Tibial nerve (tissue), 4 donors: ENCODE results near the gene PACSIN2. TPM values are rescaled to one million over a fixed set of nuclear protein-coding genes. Genes with fewer than 3 reads are reported as not detected.

Experiments used
- DNase-seq, 2 donors: peaks; one replicate each; pipeline ENCODE4 v3.0.0-alpha.2; 2019; ENCODE audit warnings: low spot score in 2 of 2
- H3K27ac ChIP-seq, 4 donors: fragments of 200-600 bp; sonication (generic) in 3 of 4; one replicate each; pipeline ENCODE4 v1.5.1; 2017 to 2019; ENCODE audit warnings: mild to moderate bottlenecking in 1 of 4
- H3K27me3 ChIP-seq, 2 donors: fragments of 200-600 bp; sonication (generic) in 1 of 2; one replicate each; pipeline versions ENCODE4 v1.5.1 to v1.6.0; 2017 to 2019
- H3K36me3 ChIP-seq, 3 donors: fragments of 200-600 bp; sonication (generic); one replicate each; pipeline ENCODE4 v1.5.1; 2018 to 2019
- H3K4me1 ChIP-seq, 4 donors: fragments of 200-600 bp; sonication (generic) in 3 of 4; one replicate each; pipeline ENCODE4 v1.5.1; 2017 to 2019
- H3K4me3 ChIP-seq, 4 donors: fragments of 200-600 bp; sonication (generic) in 3 of 4; one replicate each; pipeline ENCODE4 v1.5.1; 2017 to 2019; ENCODE audit warnings: mild to moderate bottlenecking in 1 of 4, moderate library complexity in 1 of 4
- H3K9me3 ChIP-seq, 4 donors: fragments of 200-600 bp; sonication (generic) in 3 of 4; one replicate each; pipeline ENCODE4 v1.5.1; 2017 to 2019
- CTCF ChIP-seq, 5 experiments: fragments of 200-600 bp in 3 of 5; fragments of 450-650 bp in 2 of 5; sonication (generic) in 3 of 5; IDR thresholded peaks; one replicate each; pipeline ENCODE4 v1.5.1; 2016 to 2019; ENCODE audit warnings: antibody characterized with exemption in 5 of 5, mild to moderate bottlenecking in 3 of 5, moderate library complexity in 2 of 5
- EP300 ChIP-seq, 2 donors: sonication (generic); formaldehyde crosslinking; IDR thresholded peaks; one replicate each; pipeline ENCODE4 v1.6.1; 2017; ENCODE audit warnings: antibody characterized with exemption in 2 of 2, mild to moderate bottlenecking in 1 of 2
- POLR2A ChIP-seq, 2 donors: fragments of 450-650 bp; IDR thresholded peaks; one replicate each; pipeline ENCODE4 v1.6.1; 2017; ENCODE audit warnings: antibody characterized with exemption in 2 of 2, mild to moderate bottlenecking in 2 of 2, moderate library complexity in 2 of 2
- WGBS, 2 donors: methylation state at CpG; one replicate each; pipeline ENCODE4 v1.1.5; 2018; 5-methylcytosine and 5-hydroxymethylcytosine counted together
- total RNA-seq, 4 donors: library from RNA; depleted of rRNA; stranded (reverse); fragments of >200 nt; gene quantifications; one replicate each; pipeline ENCODE4 v1.1.0, GENCODE V29; 2016

PACSIN2 gene
- total RNA-seq, 4 donors from 2014 or later = 45.9 to 78.2 (median 59.0) TPM

GRCh38 chr22:42857845-42858481, 157.0 kb downstream of the PACSIN2 start:
- TF ChIP-seq POLR2A (IDR thresholded peaks at IDR 0.05) = no peak
- no peak for TF ChIP-seq EP300 (IDR thresholded peaks at IDR 0.05)
- no peak for TF ChIP-seq CTCF (IDR thresholded peaks at IDR 0.05)
- H3K27ac ChIP-seq = peak overlapping the region in 3 of 4 donors; percentile 92 to 98 (median 97)
- H3K4me3 ChIP-seq = peak overlapping the region in 2 of 4 donors; percentile 39 to 94
- H3K9me3 ChIP-seq = no peaks in the 10 kb centered on the region
- no peaks in the 10 kb centered on the region for H3K27me3 ChIP-seq
- WGBS, 2 donors = 94 to 96% methylated on average over 14 of the region's 14 CpGs
- peaks cover 0 to 7% (median 0%) of the 10 kb centered on the region in 3 donors for H3K36me3 ChIP-seq
- H3K4me1 ChIP-seq = peaks cover 0 to 44% (median 16%) of the 10 kb centered on the region in 4 donors
- no peak for DNase-seq

- Histone ChIP-seq H3K27me3 (no peaks in the 10 kb centered on the region), H3K9me3 (no peaks in the 10 kb centered on the region), H3K4me1 (peaks cover 0 to 46% (median 16%) of the 10 kb centered on the region in 4 donors), H3K36me3 (peaks cover 0 to 7% (median 0%) of the 10 kb centered on the region in 3 donors), H3K4me3 (peak within 1 kb of the TSS; percentile 56 to 94 (median 83)), H3K27ac (peak within 1 kb of the TSS; percentile 81 to 98 (median 94))
- TF ChIP-seq POLR2A (IDR thresholded peaks at IDR 0.05) (peak; percentile 83 to 96), CTCF (IDR thresholded peaks at IDR 0.05) (peak in 1 of 5 experiments; percentile 54), EP300 (IDR thresholded peaks at IDR 0.05) (peak in 1 of 2 donors; percentile 95)
- peak; percentile 79 to 83 for DNase-seq
- WGBS, 2 donors = 22 to 29% methylated on average over 22 to 27 of the region's 111 CpGs
Observed at GRCh38 chr22:42856865-42857704, 157.9 kb downstream of the PACSIN2 start, which contains the start of gene ARFGAP3. ARFGAP3 (minus strand) TSS chr22:42857273; CDS start chr22:42857182, 91 bp downstream.

DNA sequence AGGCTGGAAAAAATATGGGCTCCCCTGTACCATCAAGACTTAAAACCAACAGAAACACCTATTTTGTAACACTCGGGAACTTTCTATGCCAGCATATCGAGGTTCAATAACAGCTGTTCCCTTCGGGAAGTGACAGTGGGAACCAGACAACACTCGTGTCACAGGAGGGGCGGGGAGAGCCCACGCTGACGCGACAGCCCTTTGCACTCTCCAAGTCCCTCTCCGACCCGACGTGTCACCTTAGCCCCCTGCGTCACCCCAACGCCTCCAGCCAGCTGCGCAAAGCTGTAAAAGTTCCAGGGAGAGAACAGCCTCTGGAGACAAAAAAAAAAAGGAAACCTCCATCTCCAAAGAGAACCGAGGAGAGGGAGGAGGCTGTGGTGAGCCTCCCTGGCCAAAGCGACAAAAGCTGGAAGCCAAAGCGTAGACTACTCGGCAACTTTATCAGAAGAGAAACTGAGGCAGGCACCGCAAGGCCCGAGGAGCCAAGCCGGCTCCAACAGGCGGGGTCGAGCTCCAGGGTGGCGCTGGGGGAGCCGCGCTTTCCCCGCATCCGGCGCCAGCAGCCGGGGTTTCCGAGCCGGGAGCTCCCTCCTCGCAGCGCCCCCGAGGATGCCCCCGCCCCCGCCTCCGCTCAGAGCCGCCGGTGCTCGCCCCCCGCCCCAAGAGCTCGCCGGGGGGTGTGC, 158.6 kb downstream of the PACSIN2 start:
- Histone ChIP-seq H3K9me3 (no peaks in the 10 kb centered on the region), H3K4me1 (peaks cover 0 to 46% (median 16%) of the 10 kb centered on the region in 4 donors), H3K27ac (peak overlapping the region; percentile 81 to 98 (median 94)), H3K4me3 (peak overlapping the region; percentile 56 to 94 (median 83)), H3K36me3 (no peaks in the 10 kb centered on the region), H3K27me3 (no peaks in the 10 kb centered on the region)
- DNase-seq = peak in 1 of 2 donors; percentile 33
- TF ChIP-seq POLR2A (IDR thresholded peaks at IDR 0.05) (peak in 1 of 2 donors; percentile 16), CTCF (IDR thresholded peaks at IDR 0.05) (no peak), EP300 (IDR thresholded peaks at IDR 0.05) (peak in 1 of 2 donors; percentile 56)
- WGBS, 2 donors = 0% methylated on average over 23 to 29 of the region's 44 CpGs

- H3K4me3 ChIP-seq = peak overlapping the region; percentile 56 to 94 (median 83)
- DNase-seq = no peak
- no peak for TF ChIP-seq EP300 (IDR thresholded peaks at IDR 0.05)
- TF ChIP-seq CTCF (IDR thresholded peaks at IDR 0.05) = no peak
- TF ChIP-seq POLR2A (IDR thresholded peaks at IDR 0.05) = no peak
- H3K4me1 ChIP-seq = peaks cover 0 to 43% (median 16%) of the 10 kb centered on the region in 4 donors
- peak overlapping the region; percentile 81 to 98 (median 94) for H3K27ac ChIP-seq
- H3K36me3 ChIP-seq = no peaks in the 10 kb centered on the region
- H3K9me3 ChIP-seq = no peaks in the 10 kb centered on the region
- no peaks in the 10 kb centered on the region for H3K27me3 ChIP-seq
- 29 to 38% methylated on average over 4 of the region's 4 CpGs for WGBS, 2 donors
Observed at GRCh38 chr22:42855721-42856120, 159.2 kb downstream of the PACSIN2 start.
